ENCODE data around the gene FSTL4. TPM values are rescaled to one million over a fixed set of nuclear protein-coding genes. Genes with fewer than 3 reads are reported as not detected.
"Not testable (repeated sequence)": the region's sequence is repeated elsewhere in the genome, so short reads cannot be mapped to it uniquely, and the experiment has no call there.

The FSTL4 gene
- total RNA-seq, 1 experiment from 2014 or later: 2.1 TPM

GRCh38 chr5:133579766-133580165, 32.6 kb downstream of the FSTL4 start:
- in situ Hi-C loops (cut with HindIII; ENCODE audit: low pct_unique_long_range_greater_than_20kb, low sequenced_read_pairs): no loop called here
- no peak for DNase-seq (ENCODE audit: low read depth, low spot score)

DNA sequence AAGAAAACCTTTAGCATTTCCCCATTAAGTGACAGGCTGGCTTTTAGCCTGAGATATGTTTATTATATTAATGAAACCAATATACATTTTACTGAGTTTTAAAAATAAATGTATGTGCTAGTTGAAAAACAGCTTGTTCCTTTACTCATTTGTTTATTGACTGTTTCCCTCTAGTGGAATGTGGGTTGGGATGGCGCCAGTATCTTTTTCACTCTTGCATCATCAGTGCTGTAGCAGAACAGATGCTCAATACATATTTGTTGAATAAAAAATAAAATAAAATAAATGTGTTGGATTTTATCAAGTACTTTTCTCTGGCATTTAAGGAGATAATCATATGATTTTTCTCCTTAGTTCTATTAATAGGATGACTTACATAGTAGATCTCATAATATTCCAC, 43.0 kb downstream of the FSTL4 start:
- no peak for DNase-seq (ENCODE audit: low read depth, low spot score)
- in situ Hi-C loops (cut with HindIII; ENCODE audit: low pct_unique_long_range_greater_than_20kb, low sequenced_read_pairs): no loop called here

- in situ Hi-C loops (cut with HindIII; ENCODE audit: low pct_unique_long_range_greater_than_20kb, low sequenced_read_pairs): no loop called here
- peak; percentile 12 for DNase-seq (ENCODE audit: low read depth, low spot score)
Measured at GRCh38 chr5:133565993-133566392, 46.3 kb downstream of the FSTL4 start.

- no peak for DNase-seq (ENCODE audit: low read depth, low spot score)
- in situ Hi-C loops (cut with HindIII; ENCODE audit: low pct_unique_long_range_greater_than_20kb, low sequenced_read_pairs): no loop called here
Measured at GRCh38 chr5:133564921-133565565, 47.3 kb downstream of the FSTL4 start.

- in situ Hi-C loops (cut with HindIII; ENCODE audit: low pct_unique_long_range_greater_than_20kb, low sequenced_read_pairs): no loop called here
- DNase-seq (ENCODE audit: low read depth, low spot score): no peak
Measured at GRCh38 chr5:133562554-133562953, 49.8 kb downstream of the FSTL4 start.

DNA sequence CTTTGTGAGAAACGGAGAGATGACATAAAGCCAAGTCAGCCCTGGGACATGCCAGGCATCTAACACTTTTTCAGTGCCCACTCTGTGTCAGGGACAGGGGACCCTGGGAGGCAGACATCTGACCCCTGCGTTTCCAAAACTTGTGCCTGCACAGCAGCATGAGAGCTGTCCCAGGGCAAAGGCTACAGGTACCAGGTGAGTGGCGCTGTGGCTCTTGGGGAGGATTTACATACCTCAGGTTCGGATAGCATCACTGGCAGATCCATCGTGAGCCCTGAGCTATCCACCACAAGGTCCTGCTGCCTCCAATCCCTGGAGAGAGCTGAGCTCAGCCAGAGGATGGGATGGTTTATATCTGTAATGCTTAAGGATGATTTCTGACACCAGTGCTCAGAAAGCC, 52.4 kb downstream of the FSTL4 start:
- no peak for DNase-seq (ENCODE audit: low read depth, low spot score)

GRCh38 chr5:133556551-133556950, 55.8 kb downstream of the FSTL4 start:
- DNase-seq (ENCODE audit: low read depth, low spot score): no peak
- in situ Hi-C loops (cut with HindIII; ENCODE audit: low pct_unique_long_range_greater_than_20kb, low sequenced_read_pairs): no loop called here

More for the DNA sequence above, 52.4 kb downstream of the FSTL4 start:
- in situ Hi-C loops (cut with HindIII; ENCODE audit: low pct_unique_long_range_greater_than_20kb, low sequenced_read_pairs): no loop called here

- in situ Hi-C loops (cut with HindIII; ENCODE audit: low pct_unique_long_range_greater_than_20kb, low sequenced_read_pairs): no loop called here
- no peak for DNase-seq (ENCODE audit: low read depth, low spot score)
Measured at GRCh38 chr5:133554279-133554678, 58.1 kb downstream of the FSTL4 start.

DNA sequence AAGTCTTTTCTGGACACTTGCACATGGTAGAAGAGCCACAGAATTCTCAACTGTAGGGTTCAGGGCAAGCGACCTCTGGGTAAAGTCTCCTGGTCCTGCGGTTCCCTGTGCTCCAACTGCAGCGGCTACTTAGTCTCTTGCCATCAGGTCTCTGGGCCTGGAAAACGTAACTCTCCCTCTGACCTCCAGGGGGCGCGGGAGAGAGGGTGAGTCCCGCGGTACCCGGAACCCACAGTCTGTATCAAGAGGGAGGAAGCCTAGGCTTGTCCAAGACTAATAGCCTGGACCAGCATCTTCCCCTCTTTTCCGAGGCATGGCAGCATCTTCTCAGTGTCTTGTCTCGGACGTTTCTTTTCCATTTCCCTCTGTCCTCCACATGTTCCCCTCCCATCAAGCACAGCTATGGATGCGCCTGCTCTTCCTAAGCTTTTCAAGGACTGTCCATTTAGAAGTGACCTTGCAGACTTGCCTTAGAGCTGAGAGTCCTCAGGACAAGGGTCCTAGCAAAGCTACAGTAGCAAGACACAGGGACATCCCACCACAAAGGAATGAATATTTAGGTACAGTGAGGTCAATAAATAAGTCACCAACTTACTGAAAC, 59.3 kb downstream of the FSTL4 start:
- in situ Hi-C loops (cut with HindIII; ENCODE audit: low pct_unique_long_range_greater_than_20kb, low sequenced_read_pairs): no loop called here
- peak; percentile 70 for DNase-seq (ENCODE audit: low read depth, low spot score)

- no peak for DNase-seq (ENCODE audit: low read depth, low spot score)
- in situ Hi-C loops (cut with HindIII; ENCODE audit: low pct_unique_long_range_greater_than_20kb, low sequenced_read_pairs): no loop called here
Measured at GRCh38 chr5:133546500-133546899, 65.8 kb downstream of the FSTL4 start.

GRCh38 chr5:133544346-133544745, 68.0 kb downstream of the FSTL4 start:
- in situ Hi-C loops (cut with HindIII; ENCODE audit: low pct_unique_long_range_greater_than_20kb, low sequenced_read_pairs): no loop called here
- peak; percentile 59 for DNase-seq (ENCODE audit: low read depth, low spot score)

DNA sequence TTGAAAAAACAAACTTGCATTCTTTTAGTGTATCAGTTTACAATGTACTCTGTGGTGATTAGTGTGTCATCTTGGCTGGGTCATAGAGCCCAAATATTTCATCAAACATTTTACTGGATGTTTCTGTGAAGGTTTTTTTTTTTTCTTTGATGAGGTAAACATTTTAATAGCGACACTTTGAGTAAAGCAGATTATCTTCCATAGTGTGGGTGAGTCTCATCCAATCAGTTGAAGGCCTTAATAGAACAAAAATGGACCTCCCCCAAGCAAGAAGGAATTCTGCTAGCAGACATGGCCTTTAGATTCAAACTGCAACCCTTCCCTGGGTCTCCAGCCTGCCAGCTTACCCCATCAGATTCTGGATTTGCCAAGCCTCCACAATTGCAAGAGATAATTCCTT, 72.5 kb downstream of the FSTL4 start:
- no peak for DNase-seq (ENCODE audit: low read depth, low spot score)
- in situ Hi-C loops (cut with HindIII; ENCODE audit: low pct_unique_long_range_greater_than_20kb, low sequenced_read_pairs): no loop called here

GRCh38 chr5:133538718-133539117, 73.6 kb downstream of the FSTL4 start:
- no peak for DNase-seq (ENCODE audit: low read depth, low spot score)
- in situ Hi-C loops (cut with HindIII; ENCODE audit: low pct_unique_long_range_greater_than_20kb, low sequenced_read_pairs): no loop called here

DNA sequence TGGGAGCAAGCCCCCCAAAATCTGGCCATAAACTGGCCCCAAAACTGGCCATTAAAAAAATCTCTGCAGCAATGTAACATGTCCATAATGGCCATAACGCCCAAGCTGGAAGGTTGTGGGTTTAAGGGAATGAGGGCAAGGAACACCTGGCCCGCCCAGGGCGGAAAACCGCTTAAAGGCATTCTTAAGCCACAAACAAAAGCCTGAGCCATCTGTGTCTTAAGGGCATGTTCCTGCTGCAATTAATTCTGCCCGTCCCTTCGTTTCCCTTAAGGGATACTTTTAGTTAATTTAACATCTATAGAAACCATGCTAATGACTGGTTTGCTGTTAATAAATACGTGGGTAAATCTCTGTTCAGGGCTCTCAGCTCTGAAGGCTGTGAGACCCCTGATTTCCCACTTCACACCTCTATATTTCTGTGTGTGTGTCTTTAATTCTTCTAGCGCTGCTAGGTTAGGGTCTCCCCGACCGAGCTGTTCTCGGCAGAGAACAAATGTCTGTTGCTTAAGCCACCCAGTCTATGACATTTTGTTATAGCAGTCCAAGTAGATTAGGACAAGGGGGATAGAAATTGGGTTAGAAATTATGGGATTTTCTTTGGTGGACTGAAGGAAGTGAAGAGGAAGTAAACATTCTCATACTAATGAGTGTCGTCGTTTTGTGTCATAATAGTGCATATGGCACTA, 77.0 kb downstream of the FSTL4 start:
- in situ Hi-C loops (cut with HindIII; ENCODE audit: low pct_unique_long_range_greater_than_20kb, low sequenced_read_pairs); DNase-seq (ENCODE audit: low read depth, low spot score): not testable (repeated sequence)

DNA sequence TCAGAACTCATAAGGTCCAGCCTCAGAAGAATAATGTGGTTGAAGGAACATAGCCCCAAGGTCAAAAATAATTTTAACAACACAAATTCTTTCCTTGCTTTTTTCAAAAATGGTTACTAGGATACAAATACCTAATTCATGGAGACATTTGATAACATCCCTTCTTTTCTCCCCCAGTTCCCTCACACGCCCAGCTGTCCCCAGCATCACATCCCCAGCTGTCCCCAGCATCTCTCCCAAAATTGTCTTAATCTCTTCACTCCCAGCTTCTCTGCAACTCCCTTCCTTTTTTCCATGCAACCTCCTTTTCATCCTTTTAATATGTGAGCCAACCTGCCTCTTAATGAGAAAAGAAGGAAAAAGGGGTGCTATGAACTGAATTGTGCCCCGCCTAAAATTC, 77.8 kb downstream of the FSTL4 start:
- in situ Hi-C loops (cut with HindIII; ENCODE audit: low pct_unique_long_range_greater_than_20kb, low sequenced_read_pairs): no loop called here
- no peak for DNase-seq (ENCODE audit: low read depth, low spot score)

- in situ Hi-C loops (cut with HindIII; ENCODE audit: low pct_unique_long_range_greater_than_20kb, low sequenced_read_pairs): no loop called here
- no peak for DNase-seq (ENCODE audit: low read depth, low spot score)
Measured at GRCh38 chr5:133533541-133533940, 78.8 kb downstream of the FSTL4 start.

DNA sequence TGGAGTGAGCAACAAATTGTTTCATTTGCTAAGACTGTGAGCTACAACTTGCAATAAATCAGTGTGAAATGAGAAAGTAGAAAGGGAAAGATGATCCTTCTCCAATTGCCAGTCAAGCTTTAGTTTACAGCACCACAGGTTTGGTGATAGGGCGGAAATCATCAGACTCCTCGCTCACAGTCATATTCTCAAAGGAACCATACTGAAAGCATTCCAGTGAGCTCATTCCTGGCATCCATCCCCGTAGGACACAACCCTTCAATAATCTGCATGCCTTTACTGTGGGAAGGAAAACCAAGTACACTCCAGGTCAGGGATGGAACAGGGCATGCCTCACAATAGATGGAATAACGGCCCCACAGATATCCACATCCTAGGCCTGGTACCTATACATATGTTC, 80.7 kb downstream of the FSTL4 start:
- no peak for DNase-seq (ENCODE audit: low read depth, low spot score)
- in situ Hi-C loops (cut with HindIII; ENCODE audit: low pct_unique_long_range_greater_than_20kb, low sequenced_read_pairs): no loop called here

DNA sequence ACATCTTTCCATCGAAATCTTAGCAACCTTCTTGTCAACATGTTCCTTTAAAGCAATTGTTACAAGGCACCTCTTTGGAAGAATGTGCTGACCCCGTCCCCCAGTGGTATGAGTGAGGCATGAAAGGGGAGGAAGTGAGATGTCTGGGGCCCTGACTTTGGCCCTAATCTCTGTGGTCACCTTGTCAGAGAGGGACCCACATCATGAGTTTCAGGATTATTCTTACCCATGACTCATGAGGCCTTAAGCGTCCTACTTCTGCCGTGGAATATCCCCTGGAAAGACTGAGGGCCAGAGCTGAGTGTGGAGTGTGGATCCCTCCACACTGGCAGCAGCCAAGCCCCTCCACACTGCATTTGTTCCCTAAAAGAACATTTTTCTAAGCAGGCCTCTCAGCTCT, 81.2 kb downstream of the FSTL4 start:
- in situ Hi-C loops (cut with HindIII; ENCODE audit: low pct_unique_long_range_greater_than_20kb, low sequenced_read_pairs): no loop called here
- DNase-seq (ENCODE audit: low read depth, low spot score): no peak

DNA sequence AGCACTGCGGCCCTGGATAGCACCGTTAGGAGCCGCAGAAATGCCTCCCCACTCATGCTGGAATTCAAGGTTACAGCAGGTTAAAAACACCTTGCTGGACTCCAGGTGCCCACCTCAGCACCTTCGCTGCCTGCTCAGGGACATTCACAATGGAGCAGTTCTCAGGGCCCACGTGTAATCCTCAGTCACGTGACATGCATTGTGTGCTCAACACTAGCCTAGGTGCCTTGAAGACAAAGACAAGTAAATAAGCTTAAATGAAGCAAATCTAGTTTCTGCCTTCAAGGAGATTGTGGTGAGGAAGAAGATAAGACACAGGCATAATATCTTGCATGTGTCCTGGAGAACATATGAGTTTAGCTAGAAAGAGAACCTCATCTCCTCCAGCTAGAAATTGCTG, 82.1 kb downstream of the FSTL4 start:
- in situ Hi-C loops (cut with HindIII; ENCODE audit: low pct_unique_long_range_greater_than_20kb, low sequenced_read_pairs): no loop called here
- no peak for DNase-seq (ENCODE audit: low read depth, low spot score)
